Right lobe of liver (tissue), 6 donors: ENCODE data around the gene RPS6KC1. TPM values are rescaled to one million over a fixed set of nuclear protein-coding genes. Genes with fewer than 3 reads are reported as not detected.

Source experiments
- ATAC-seq, 4 donors: fragments of 200-7000 bp; cut with Tn5 transposase; one replicate each; pipeline ENCODE4 v1.9.1; 2020; ENCODE audit warnings: mild to moderate bottlenecking in 4 of 4, moderate library complexity in 4 of 4
- DNase-seq, 3 donors: peaks; one replicate each; pipeline ENCODE4 v3.0.0-alpha.2; 2020
- H3K27ac ChIP-seq, 3 donors: fragments of 200-600 bp; one replicate each; pipeline ENCODE4 v1.8.0; 2022
- H3K27me3 ChIP-seq, 2 donors: fragments of 200-600 bp; one replicate each; pipeline ENCODE4 v1.8.0; 2022
- H3K36me3 ChIP-seq, 4 donors: fragments of 200-600 bp; sonication (generic) in 1 of 4; one replicate each; pipeline versions ENCODE4 v1.5.1 to v1.8.0; 2017 to 2022; ENCODE audit warnings: control low read depth in 1 of 4
- H3K4me1 ChIP-seq, 4 donors: fragments of 200-600 bp; sonication (generic) in 1 of 4; one replicate each; pipeline versions ENCODE4 v1.5.1 to v1.8.0; 2017 to 2022; ENCODE audit warnings: control low read depth in 1 of 4
- H3K4me3 ChIP-seq, 3 donors: fragments of 200-600 bp; one replicate each; pipeline ENCODE4 v1.8.0; 2022
- H3K9me3 ChIP-seq, 4 donors: fragments of 200-600 bp; sonication (generic) in 1 of 4; one replicate each; pipeline versions ENCODE4 v1.5.1 to v1.8.0; 2017 to 2022; ENCODE audit warnings: control low read depth in 1 of 4
- POLR2A ChIP-seq: fragments of 450-650 bp; IDR thresholded peaks from one replicate; pipeline ENCODE4 v1.6.1; 2017; ENCODE audit warnings: antibody characterized with exemption, mild to moderate bottlenecking
- WGBS: methylation state at CpG from one replicate; pipeline ENCODE4 v1.1.6; 2018; ENCODE audit warnings: low coverage, low lambda C conversion rate; ENCODE audit not compliant: insufficient coverage; ENCODE audit errors: missing lambda C conversion rate; 5-methylcytosine and 5-hydroxymethylcytosine counted together
- intact Hi-C, 2 donors: fragments of 100-400 bp; cut with DNase I; formaldehyde crosslinking; loops; one replicate each; pipeline versions ENCODE4 v1.11.2 to v1.14.1; 2022
- long read RNA-seq: library from polyadenylated mRNA; unstranded; transcript quantifications from one replicate; pipeline ENCODE4 v2.0.0, GENCODE V29; 2019
- total RNA-seq, 6 experiments: library from RNA; depleted of rRNA in 2 of 6; stranded (reverse); fragments of >200 nt in 2 of 6; fragmentation: NEBNext Ultra II Directional in 3 of 6; extraction: Animal tissue kit (Norgen Biotek cat#: 25700) in 3 of 6; gene quantifications; one replicate each; pipeline versions ENCODE4 v1.1.0 to v1.2.4, GENCODE V29; 2016 to 2023
- TF ChIP-seq, protein P1 (sequence below), 4 donors: fragments of 200-600 bp in 3 of 4; fragments of 450-650 bp in 1 of 4; IDR thresholded peaks; one replicate each; pipeline versions ENCODE4 v1.5.1 to v1.8.0; 2016 to 2022; ENCODE audit warnings: antibody characterized with exemption in 4 of 4, mild to moderate bottlenecking in 2 of 4
- donor health status: DM: no; HTN: yes; CAD: no.
- donor health status: DM: no; HTN: no; CAD: no.
- donor health status: DM: no; HTN: no; CAD: no.
- donor health status: DM: no; HTN: yes; CAD: no.
- donor health status: DM: no; HTN: yes; CAD: no.

The RPS6KC1 gene, protein sequence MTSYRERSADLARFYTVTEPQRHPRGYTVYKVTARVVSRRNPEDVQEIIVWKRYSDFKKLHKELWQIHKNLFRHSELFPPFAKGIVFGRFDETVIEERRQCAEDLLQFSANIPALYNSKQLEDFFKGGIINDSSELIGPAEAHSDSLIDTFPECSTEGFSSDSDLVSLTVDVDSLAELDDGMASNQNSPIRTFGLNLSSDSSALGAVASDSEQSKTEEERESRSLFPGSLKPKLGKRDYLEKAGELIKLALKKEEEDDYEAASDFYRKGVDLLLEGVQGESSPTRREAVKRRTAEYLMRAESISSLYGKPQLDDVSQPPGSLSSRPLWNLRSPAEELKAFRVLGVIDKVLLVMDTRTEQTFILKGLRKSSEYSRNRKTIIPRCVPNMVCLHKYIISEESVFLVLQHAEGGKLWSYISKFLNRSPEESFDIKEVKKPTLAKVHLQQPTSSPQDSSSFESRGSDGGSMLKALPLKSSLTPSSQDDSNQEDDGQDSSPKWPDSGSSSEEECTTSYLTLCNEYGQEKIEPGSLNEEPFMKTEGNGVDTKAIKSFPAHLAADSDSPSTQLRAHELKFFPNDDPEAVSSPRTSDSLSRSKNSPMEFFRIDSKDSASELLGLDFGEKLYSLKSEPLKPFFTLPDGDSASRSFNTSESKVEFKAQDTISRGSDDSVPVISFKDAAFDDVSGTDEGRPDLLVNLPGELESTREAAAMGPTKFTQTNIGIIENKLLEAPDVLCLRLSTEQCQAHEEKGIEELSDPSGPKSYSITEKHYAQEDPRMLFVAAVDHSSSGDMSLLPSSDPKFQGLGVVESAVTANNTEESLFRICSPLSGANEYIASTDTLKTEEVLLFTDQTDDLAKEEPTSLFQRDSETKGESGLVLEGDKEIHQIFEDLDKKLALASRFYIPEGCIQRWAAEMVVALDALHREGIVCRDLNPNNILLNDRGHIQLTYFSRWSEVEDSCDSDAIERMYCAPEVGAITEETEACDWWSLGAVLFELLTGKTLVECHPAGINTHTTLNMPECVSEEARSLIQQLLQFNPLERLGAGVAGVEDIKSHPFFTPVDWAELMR
- 1 to 10 TPM; 7.7 to 9.1 (median 8.4) TPM for total RNA-seq
- long read RNA-seq, partial matches to known transcripts: 0 of 1 reads
- long read RNA-seq, other reads (novel, unspliced or antisense): 1 of 1 reads

DNA sequence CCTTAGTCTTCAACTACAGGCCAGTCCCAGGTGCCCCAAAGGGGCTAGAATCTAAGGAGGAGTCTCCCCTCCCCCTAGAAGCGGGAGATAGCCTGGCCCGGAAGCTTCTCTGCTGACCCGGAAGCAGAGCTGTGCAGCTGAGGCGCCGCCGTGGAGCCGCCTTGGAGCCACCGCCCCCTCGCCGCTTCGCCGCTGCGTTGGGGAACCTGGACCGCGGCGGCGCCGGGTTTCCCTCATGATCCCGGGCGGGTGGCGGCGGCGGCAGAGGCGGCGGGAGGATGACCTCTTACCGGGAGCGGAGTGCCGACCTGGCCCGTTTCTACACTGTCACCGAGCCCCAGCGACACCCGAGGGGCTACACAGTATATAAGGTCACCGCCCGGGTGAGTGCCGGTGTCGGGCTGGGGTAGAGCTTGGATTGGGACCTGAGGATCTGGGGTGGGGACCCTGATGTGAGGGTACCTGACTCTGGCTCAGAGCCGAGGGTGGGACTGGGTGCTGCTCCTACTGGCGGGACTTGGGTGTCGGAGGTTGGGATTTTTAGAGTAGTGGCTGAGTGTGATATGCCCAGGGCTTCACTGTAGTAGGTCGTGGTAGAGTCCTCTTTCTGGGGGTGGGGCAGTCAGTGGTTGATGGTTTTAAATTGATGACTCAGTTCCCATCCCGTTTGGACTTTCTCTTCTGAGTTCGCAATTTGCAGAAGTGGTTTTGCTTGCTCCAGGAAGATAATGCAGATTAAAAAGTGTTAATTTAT is at the start of gene RPS6KC1:
Gene RPS6KC1 (plus strand): TSS at position 115 of the 754 bp plus-strand sequence. CDS start 164 bp downstream, at position 279.
- DNase-seq: peak; percentile 88 to 91 (median 90)
- intact Hi-C loops: no loop called here
- Histone ChIP-seq H3K36me3 (no peaks in the 10 kb centered on the region), H3K9me3 (no peaks in the 10 kb centered on the region), H3K4me1 (peaks cover 0 to 22% (median 6%) of the 10 kb centered on the region in 4 donors), H3K4me3 (peak within 1 kb of the TSS; percentile 76 to 91 (median 84)), H3K27ac (peak within 1 kb of the TSS; percentile 30 to 59 (median 56)), H3K27me3 (peaks cover 0 to 6% of the 10 kb centered on the region in 2 donors)
- TF ChIP-seq, protein P1, sequence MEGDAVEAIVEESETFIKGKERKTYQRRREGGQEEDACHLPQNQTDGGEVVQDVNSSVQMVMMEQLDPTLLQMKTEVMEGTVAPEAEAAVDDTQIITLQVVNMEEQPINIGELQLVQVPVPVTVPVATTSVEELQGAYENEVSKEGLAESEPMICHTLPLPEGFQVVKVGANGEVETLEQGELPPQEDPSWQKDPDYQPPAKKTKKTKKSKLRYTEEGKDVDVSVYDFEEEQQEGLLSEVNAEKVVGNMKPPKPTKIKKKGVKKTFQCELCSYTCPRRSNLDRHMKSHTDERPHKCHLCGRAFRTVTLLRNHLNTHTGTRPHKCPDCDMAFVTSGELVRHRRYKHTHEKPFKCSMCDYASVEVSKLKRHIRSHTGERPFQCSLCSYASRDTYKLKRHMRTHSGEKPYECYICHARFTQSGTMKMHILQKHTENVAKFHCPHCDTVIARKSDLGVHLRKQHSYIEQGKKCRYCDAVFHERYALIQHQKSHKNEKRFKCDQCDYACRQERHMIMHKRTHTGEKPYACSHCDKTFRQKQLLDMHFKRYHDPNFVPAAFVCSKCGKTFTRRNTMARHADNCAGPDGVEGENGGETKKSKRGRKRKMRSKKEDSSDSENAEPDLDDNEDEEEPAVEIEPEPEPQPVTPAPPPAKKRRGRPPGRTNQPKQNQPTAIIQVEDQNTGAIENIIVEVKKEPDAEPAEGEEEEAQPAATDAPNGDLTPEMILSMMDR (IDR thresholded peaks at IDR 0.05): peak in 1 of 4 donors; percentile 2
- peak; percentile 35 for TF ChIP-seq POLR2A
- 0% methylated on average over 6 of the region's 42 CpGs for WGBS
- ATAC-seq: peak; percentile 97 to 100 (median 99)

DNA sequence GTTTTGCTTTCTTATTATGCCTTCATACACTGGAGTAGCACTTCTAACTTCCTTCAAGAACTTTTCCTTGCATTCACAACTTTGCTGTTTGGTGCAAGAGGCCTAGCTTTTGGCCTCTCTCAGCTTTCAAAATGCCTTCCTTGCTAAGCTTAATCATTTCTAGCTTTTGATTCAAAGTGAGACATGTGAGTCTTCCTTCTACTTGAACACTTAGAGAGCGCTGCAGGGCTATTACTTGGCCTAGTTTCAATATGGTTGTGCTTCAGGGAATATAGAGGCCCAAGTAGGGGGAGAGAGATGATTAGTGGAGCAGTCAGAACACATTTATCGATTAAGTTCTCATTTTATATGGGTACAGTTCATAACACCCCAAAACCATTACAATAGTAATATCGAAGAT is 47.8 kb upstream of the RPS6KC1 start:
- peaks cover 6 to 44% (median 13%) of the 10 kb centered on the region in 4 donors for H3K36me3 ChIP-seq

DNA sequence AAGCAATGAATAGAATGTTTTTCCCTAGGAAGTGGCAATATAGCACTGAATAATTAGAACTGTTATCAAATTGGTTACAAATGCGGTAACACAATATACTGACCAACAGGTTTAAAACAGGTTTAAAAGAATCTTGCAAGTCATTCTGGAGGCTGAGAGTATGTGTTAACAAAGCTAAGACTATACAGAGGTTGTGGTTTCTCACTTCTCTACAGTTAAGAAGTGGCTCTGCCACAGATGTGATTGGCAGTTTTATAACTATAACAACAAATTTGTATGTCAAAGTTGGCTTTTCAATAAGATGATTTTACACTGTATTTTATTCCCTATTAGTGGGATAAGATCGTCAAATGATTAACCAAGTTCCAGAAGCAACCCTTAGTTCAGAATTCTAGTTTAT is 42.5 kb upstream of the RPS6KC1 start:
- no peaks in the 10 kb centered on the region for H3K9me3 ChIP-seq
- no peak overlapping the region for H3K27ac ChIP-seq
- H3K27me3 ChIP-seq: no peaks in the 10 kb centered on the region
- no peak for TF ChIP-seq POLR2A
- TF ChIP-seq, protein P1 (IDR thresholded peaks at IDR 0.05): no peak
- ATAC-seq (no peak), DNase-seq (no peak)
- peaks cover 0 to 38% (median 11%) of the 10 kb centered on the region in 4 donors for H3K36me3 ChIP-seq
- no peaks in the 10 kb centered on the region for H3K4me1 ChIP-seq
- no peak overlapping the region for H3K4me3 ChIP-seq
- 53% methylated on average over 2 of the region's 2 CpGs for WGBS
- intact Hi-C loops: no loop called here

More for the DNA sequence above, 47.8 kb upstream of the RPS6KC1 start:
- 85% methylated on average over 3 of the region's 3 CpGs for WGBS
- no peak for ATAC-seq
- TF ChIP-seq, protein P1 (IDR thresholded peaks at IDR 0.05): no peak
- TF ChIP-seq POLR2A: no peak
- no peak overlapping the region for H3K27ac ChIP-seq
- no peak for DNase-seq
- no peak overlapping the region for H3K4me3 ChIP-seq
- no peaks in the 10 kb centered on the region for H3K9me3 ChIP-seq
- H3K27me3 ChIP-seq: no peaks in the 10 kb centered on the region
- intact Hi-C loops: no loop called here
- no peaks in the 10 kb centered on the region for H3K4me1 ChIP-seq

DNA sequence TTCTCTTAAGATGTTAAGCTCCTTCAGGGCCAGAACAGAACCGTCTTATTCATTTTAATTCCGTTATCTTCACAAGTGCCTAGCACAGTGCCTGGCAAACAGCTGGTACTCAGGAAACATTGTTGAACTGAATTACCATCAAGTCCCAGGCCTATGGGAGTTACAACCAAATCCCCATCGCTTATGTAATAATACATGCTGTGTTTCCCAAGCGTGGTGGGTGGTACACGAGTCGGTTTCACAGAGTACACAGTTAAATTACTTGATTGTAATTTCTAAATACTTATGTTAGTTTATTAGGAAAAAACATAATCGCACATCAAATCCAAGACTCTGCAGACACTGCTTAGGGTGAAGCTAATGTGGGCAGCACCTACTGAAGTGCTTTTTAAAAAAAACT is 36.4 kb upstream of the RPS6KC1 start:
- H3K4me1 ChIP-seq: peaks cover 0 to 8% (median 4%) of the 10 kb centered on the region in 4 donors
- no peak for DNase-seq

More for the DNA sequence above, 36.4 kb upstream of the RPS6KC1 start:
- intact Hi-C loops: no loop called here
- no peak for ATAC-seq
- peak overlapping the region; percentile 83 to 98 (median 92) for H3K4me3 ChIP-seq
- WGBS: 14% methylated on average over 7 of the region's 7 CpGs
- peaks cover 0 to 7% (median 0%) of the 10 kb centered on the region in 4 donors for H3K36me3 ChIP-seq
- H3K9me3 ChIP-seq: no peaks in the 10 kb centered on the region
- TF ChIP-seq POLR2A: no peak
- TF ChIP-seq, protein P1 (IDR thresholded peaks at IDR 0.05): no peak
- peak overlapping the region; percentile 67 to 81 (median 76) for H3K27ac ChIP-seq
- H3K27me3 ChIP-seq: no peaks in the 10 kb centered on the region
